GM15510 (cell line): Measurements from ENCODE around the gene ULK3.

Experiments used
- POLR2A ChIP-seq: IDR thresholded peaks from 3 replicates; pipeline ENCODE4 v1.6.1; 2011; ENCODE audit warnings: borderline replicate concordance; ENCODE audit not compliant: insufficient read length; ENCODE audit errors: extremely low read depth

ULK3 gene

DNA sequence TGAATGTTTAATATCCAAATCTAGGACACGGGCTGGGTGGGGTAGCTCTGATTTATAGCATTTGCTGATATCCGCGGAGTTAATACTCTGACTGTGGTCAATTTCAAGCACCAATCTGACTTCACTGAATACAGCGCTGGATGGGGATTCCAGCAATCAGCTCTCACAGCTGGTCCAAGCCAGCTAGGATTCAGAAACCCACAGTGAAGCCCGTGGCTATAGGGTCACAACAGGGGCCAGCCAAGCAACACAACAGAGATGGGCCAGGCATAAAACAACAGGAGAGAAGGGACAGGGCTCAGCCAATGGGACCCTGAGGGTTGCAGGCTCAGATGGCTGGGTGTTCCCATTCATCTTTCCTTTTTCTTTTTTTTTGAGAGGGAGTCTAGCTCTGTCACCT is 35.7 kb downstream of the ULK3 start:
- TF ChIP-seq POLR2A, result no peak

- TF ChIP-seq POLR2A, result peak; percentile 10
These were observed 38.0 kb downstream of the ULK3 start for GRCh38 chr15:74804935-74805334.

GRCh38 chr15:74802862-74803447 is 40.0 kb downstream of the ULK3 start:
- no peak for TF ChIP-seq POLR2A

DNA sequence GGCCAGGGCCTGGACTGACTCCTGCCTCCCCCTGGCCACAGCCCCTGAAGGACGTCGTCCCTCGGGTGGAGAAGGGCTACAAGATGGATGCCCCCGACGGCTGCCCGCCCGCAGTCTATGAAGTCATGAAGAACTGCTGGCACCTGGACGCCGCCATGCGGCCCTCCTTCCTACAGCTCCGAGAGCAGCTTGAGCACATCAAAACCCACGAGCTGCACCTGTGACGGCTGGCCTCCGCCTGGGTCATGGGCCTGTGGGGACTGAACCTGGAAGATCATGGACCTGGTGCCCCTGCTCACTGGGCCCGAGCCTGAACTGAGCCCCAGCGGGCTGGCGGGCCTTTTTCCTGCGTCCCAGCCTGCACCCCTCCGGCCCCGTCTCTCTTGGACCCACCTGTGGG is 40.7 kb downstream of the ULK3 start:
- no peak for TF ChIP-seq POLR2A

- TF ChIP-seq POLR2A, result no peak
These were observed 41.5 kb downstream of the ULK3 start for GRCh38 chr15:74801311-74801997.

GRCh38 chr15:74800559-74801094 is 42.3 kb downstream of the ULK3 start:
- TF ChIP-seq POLR2A, result no peak

DNA sequence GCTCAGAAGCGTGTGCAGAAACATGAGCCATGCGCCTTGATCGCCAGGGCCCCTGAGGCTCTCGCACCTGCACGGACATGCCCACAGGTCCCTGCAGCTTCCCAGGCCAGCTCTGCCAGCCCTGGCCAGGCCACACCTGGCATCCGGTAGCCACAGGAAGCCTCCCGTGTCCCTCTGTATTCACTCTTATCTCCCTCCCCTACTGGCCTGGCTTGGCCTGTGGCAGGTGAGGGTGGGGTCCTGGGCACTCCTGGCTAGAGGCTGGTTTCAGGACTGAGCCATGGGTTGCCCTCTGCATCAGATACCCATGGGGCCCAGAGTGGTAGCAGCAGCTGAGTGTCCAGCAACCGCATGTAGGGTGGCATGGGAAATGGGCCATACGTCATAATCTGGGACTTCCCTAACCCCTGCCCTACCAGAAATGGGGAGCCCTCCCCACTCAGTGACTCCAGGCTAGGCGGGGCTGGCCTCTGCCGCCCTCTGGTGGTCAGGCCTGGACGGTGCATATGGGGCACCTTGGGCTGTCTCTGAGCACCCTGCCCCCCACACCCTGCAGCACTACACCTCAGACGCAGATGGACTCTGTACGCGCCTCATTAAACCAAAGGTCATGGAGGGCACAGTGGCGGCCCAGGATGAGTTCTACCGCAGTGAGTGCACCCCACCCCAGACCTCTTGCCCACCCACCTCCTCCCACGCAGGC is 42.9 kb downstream of the ULK3 start:
- TF ChIP-seq POLR2A, result peak; percentile 13

DNA sequence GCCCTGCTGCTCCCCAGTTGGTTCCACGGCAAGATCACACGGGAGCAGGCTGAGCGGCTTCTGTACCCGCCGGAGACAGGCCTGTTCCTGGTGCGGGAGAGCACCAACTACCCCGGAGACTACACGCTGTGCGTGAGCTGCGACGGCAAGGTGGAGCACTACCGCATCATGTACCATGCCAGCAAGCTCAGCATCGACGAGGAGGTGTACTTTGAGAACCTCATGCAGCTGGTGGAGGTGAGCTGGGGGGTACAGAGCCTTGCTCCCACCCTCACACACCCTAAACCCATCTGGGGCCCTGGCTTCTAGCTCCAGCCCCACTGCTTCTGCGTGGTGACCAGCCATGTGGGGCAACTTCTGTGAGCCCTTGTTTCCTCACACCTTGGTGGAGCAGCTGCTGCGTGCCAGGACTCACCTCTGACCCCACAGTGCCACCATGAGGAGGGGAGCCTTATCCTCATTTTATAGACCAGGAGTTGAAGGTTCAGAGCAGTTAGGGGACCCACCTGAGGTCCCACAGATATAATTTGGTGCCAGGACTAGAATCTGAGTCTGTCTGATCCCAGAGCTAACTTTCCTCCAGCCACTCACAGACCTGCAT is 43.6 kb downstream of the ULK3 start:
- peak; percentile 15 for TF ChIP-seq POLR2A

GRCh38 chr15:74798388-74799254 is 44.3 kb downstream of the ULK3 start:
- TF ChIP-seq POLR2A, result no peak

- TF ChIP-seq POLR2A, result no peak
These were observed 46.9 kb downstream of the ULK3 start for GRCh38 chr15:74795966-74796625.

DNA sequence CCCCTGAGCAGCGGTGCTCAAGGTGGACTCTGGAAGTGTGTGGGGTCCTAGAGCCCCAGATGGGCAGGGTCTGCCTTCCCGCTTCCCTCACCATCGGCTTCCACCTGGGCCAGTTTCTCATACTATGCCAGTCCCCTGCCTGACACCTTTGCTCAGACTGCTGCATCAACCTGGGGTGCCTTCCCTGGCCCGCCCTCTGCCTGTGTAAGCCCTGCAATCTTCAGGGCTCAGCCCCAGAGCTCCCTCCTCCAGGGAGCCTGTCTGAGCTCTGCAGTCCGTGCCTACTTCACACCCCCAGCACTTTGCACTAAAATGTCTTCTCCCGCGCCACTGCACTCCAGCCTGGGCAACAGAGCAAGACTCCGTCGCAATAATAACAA is 48.0 kb downstream of the ULK3 start:
- TF ChIP-seq POLR2A, result no peak

GRCh38 chr15:74794248-74794969 is 48.5 kb downstream of the ULK3 start:
- no peak for TF ChIP-seq POLR2A
